Measurements from ENCODE around the gene PRSS56.

GRCh38 chr2:232573771-232574435 is 53.7 kb downstream of the PRSS56 start:
- TF ChIP-seq CTCF (IDR thresholded peaks at IDR 0.05) (no peak), POLR2A (IDR thresholded peaks at IDR 0.05) (no peak)

All from heart left ventricle (tissue), 13 donors.